ENCODE measurements around the gene OR6C2. TPM values are rescaled to one million over a fixed set of nuclear protein-coding genes. Genes with fewer than 3 reads are reported as not detected.

The OR6C2 gene
- total and polyA plus RNA-seq, 2 of the 8 experiments (the other 6 are each of a cell fraction or from before 2014, with no cell fraction given) = not detected

DNA sequence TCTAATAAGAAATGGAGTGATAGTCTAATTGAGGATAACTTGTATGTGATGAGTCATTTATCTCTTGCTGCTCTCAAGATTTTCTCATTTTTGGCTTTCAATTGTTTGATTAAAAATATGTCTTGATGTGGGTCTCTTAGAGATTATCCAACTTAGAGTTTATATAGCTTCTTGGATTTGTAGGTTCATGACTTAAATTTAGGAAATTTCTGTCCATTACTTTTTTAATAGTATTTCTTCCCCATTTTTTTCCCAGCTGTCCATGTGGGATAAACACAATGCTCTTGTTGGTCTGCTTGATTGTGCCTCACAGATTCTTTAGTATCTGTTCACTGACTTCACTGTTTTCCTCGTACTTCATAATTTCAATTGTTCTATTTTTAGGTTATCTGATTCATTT, 36.0 kb upstream of the OR6C2 start:
- FAIRE-seq = no peak
- H3K36me3 ChIP-seq (ENCODE audit: control insufficient read depth in 2 of 4, insufficient read depth in 4 of 4, low read length in 3 of 4) = no peaks in the 10 kb centered on the region
- H2BK5ac ChIP-seq (ENCODE audit: low read depth, low read length) = no peak overlapping the region
- no peak for TF ChIP-seq EGR1 (IDR thresholded peaks at IDR 0.05; ENCODE audit: borderline replicate concordance, low read depth, low read length)
- TF ChIP-seq, protein P1, sequence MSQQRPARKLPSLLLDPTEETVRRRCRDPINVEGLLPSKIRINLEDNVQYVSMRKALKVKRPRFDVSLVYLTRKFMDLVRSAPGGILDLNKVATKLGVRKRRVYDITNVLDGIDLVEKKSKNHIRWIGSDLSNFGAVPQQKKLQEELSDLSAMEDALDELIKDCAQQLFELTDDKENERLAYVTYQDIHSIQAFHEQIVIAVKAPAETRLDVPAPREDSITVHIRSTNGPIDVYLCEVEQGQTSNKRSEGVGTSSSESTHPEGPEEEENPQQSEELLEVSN (IDR thresholded peaks at IDR 0.05) = no peak
- TF ChIP-seq MAFK (IDR thresholded peaks at IDR 0.05; ENCODE audit: low read depth, low read length) = no peak
- TF ChIP-seq SIRT6 (IDR thresholded peaks at IDR 0.05; ENCODE audit: low read length) = no peak
- TF ChIP-seq JUND (IDR thresholded peaks at IDR 0.05; ENCODE audit: low read length) = no peak
- TF ChIP-seq KDM5A (IDR thresholded peaks at IDR 0.05; ENCODE audit: low read length) = no peak
- no peak for TF ChIP-seq CBX8 (IDR thresholded peaks at IDR 0.05; ENCODE audit: borderline replicate concordance, low read depth, low read length)
- no peak for TF ChIP-seq TAF7 (optimal IDR thresholded peaks at IDR 0.05; ENCODE audit: borderline replicate concordance, low read depth, low read length)
- TF ChIP-seq CREB1 (IDR thresholded peaks at IDR 0.05) = no peak
- TF ChIP-seq, protein P2, sequence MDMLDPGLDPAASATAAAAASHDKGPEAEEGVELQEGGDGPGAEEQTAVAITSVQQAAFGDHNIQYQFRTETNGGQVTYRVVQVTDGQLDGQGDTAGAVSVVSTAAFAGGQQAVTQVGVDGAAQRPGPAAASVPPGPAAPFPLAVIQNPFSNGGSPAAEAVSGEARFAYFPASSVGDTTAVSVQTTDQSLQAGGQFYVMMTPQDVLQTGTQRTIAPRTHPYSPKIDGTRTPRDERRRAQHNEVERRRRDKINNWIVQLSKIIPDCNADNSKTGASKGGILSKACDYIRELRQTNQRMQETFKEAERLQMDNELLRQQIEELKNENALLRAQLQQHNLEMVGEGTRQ (IDR thresholded peaks at IDR 0.05; ENCODE audit: low read length) = no peak
- no peak for TF ChIP-seq NANOG (IDR thresholded peaks at IDR 0.05; ENCODE audit: insufficient read depth, low read depth, low read length, poor library complexity, severe bottlenecking)
- TF ChIP-seq SP4 (IDR thresholded peaks at IDR 0.05; ENCODE audit: low read length) = no peak
- TF ChIP-seq ZNF274 (IDR thresholded peaks at IDR 0.05; ENCODE audit: borderline replicate concordance, extremely low read depth, low read length) = no peak
- no peak for TF ChIP-seq ASH2L (IDR thresholded peaks at IDR 0.05; ENCODE audit: low read length)

More for the DNA sequence above, 36.0 kb upstream of the OR6C2 start:
- no peak overlapping the region for H3K27ac ChIP-seq (ENCODE audit: low read depth, low read length)
- H4K8ac ChIP-seq (ENCODE audit: extremely low read depth, insufficient read depth, low read length) = no peak overlapping the region
- H3K23ac ChIP-seq (ENCODE audit: insufficient read length) = no peak overlapping the region
- no peaks in the 10 kb centered on the region for H3K79me2 ChIP-seq (ENCODE audit: control insufficient read depth in 1 of 2, insufficient read depth in 2 of 2, low read length in 2 of 2)
- H3K18ac ChIP-seq (ENCODE audit: extremely low read depth, low read length) = no peak overlapping the region
- POLR2A ChIA-PET (ENCODE audit: partially characterized antibody) = no interaction called here
- no peak overlapping the region for H2AFZ ChIP-seq (ENCODE audit: low read length)
- no peak overlapping the region for H2AK5ac ChIP-seq (ENCODE audit: low read depth, low read length)
- H3K56ac ChIP-seq (replicated peaks; ENCODE audit: insufficient read length, low read depth, low read length) = no peak overlapping the region
- no peak overlapping the region for H2BK12ac ChIP-seq (ENCODE audit: low read depth, low read length)
- WGBS, 2 experiments (ENCODE audit: extremely low coverage in 1 of 2, insufficient coverage in 1 of 2, insufficient read length in 1 of 2, insufficient replicate concordance in 2 of 2, low coverage in 1 of 2, low lambda C conversion rate in 2 of 2, missing lambda C conversion rate in 1 of 2) = 94% methylated on average over 1 of the region's 1 CpG; no CpG with 5 or more reads in 1 of the 2 experiments
- H3K27me3 ChIP-seq (replicated peaks in 1 of 4; ENCODE audit: control insufficient read depth in 3 of 4, extremely low read depth in 1 of 4, insufficient read depth in 3 of 4, low read length in 3 of 4) = no peaks in the 10 kb centered on the region
- H3K23me2 ChIP-seq (ENCODE audit: low read depth, low read length) = no peaks in the 10 kb centered on the region
- no peak overlapping the region for H3K14ac ChIP-seq (ENCODE audit: insufficient read length)
- no peaks in the 10 kb centered on the region for H3K79me1 ChIP-seq (ENCODE audit: low read depth, low read length)
- H4K91ac ChIP-seq (replicated peaks; ENCODE audit: insufficient read length, low read length) = no peak overlapping the region
- no peak overlapping the region for H3K4ac ChIP-seq (replicated peaks; ENCODE audit: insufficient read length, low read depth, low read length)
- H2BK15ac ChIP-seq (ENCODE audit: low read length) = no peak overlapping the region
- no peak overlapping the region for H3K4me2 ChIP-seq (ENCODE audit: insufficient read depth in 1 of 2, low read depth in 2 of 2, low read length in 2 of 2)
- no peaks in the 10 kb centered on the region for H4K20me1 ChIP-seq (replicated peaks in 1 of 2; ENCODE audit: control insufficient read depth in 1 of 2, insufficient read depth in 2 of 2, low read length in 2 of 2)
- no peak overlapping the region for H2BK20ac ChIP-seq (ENCODE audit: low read length)
- H2BK120ac ChIP-seq (replicated peaks; ENCODE audit: low read depth, low read length) = no peak overlapping the region
- H3K9ac ChIP-seq (replicated peaks in 1 of 4; ENCODE audit: extremely low read depth in 1 of 4, low read depth in 3 of 4, low read length in 3 of 4) = no peak overlapping the region
- H3K9me3 ChIP-seq (ENCODE audit: insufficient read depth in 2 of 2, low read depth in 1 of 2, low read length in 1 of 2) = peaks cover 0 to 12% of the 10 kb centered on the region in 2 experiments; a peak in 2 of 4 replicates
- H3K4me1 ChIP-seq (replicated peaks in 1 of 4; ENCODE audit: control insufficient read depth in 3 of 4, insufficient read depth in 4 of 4, low read length in 3 of 4) = no peaks in the 10 kb centered on the region
- H3K4me3 ChIP-seq (ENCODE audit: extremely low read depth in 1 of 4, insufficient read depth in 2 of 4, low read depth in 3 of 4, low read length in 4 of 4) = no peak overlapping the region
- DNase-seq (ENCODE audit: low read depth in 1 of 2, low spot score in 2 of 2) = no peak
- CTCF ChIA-PET (ENCODE audit: partially characterized antibody) = no interaction called here
- no peak overlapping the region for H4K5ac ChIP-seq (ENCODE audit: insufficient read length, low read depth, low read length)
